H1 (cell line): ENCODE measurements around the gene INPP4B. TPM values are rescaled to one million over a fixed set of nuclear protein-coding genes. Genes with fewer than 3 reads are reported as not detected.

ENCODE experiments used
- CTCF ChIA-PET: fragments of 300-600 bp; sonication (Branson Sonifier 250); formaldehyde crosslinking; loops from one replicate; lab custom pipeline; 2021; ENCODE audit not compliant: partially characterized antibody; lab: Charles Lee
- POLR2A ChIA-PET: fragments of 300-600 bp; sonication (Branson Sonifier 250); formaldehyde crosslinking; loops from one replicate; lab custom pipeline; 2021; ENCODE audit warnings: inconsistent platforms; ENCODE audit not compliant: partially characterized antibody; lab: Charles Lee
- DNase-seq, 2 experiments: peaks; one replicate each; pipeline versions ENCODE4 v3.0.0 to v3.0.0-alpha.2; 2010 to 2022; ENCODE audit warnings: low spot score in 2 of 2, low read depth in 1 of 2, mixed read lengths in 1 of 2
- FAIRE-seq: peaks from 2 replicates; lab custom pipeline; 2011; peaks lifted over from hg19 to GRCh38; lab: Jason Lieb, UNC
- H2AFZ ChIP-seq: 2 replicates; pipeline ENCODE4 v1.8.1; 2012; ENCODE audit warnings: low read length, inconsistent platforms
- H2AK5ac ChIP-seq: 2 replicates; pipeline ENCODE4 v1.6.1; 2013; ENCODE audit warnings: low read depth, low read length
- H2BK120ac ChIP-seq: replicated peaks from 2 replicates; pipeline ENCODE3; 2013; ENCODE audit warnings: low read depth, low read length, inconsistent platforms
- H2BK12ac ChIP-seq: 2 replicates; pipeline ENCODE4 v1.6.1; 2013; ENCODE audit warnings: low read depth, low read length
- H2BK15ac ChIP-seq: 2 replicates; pipeline ENCODE4 v1.6.1; 2013; ENCODE audit warnings: low read length
- H2BK20ac ChIP-seq: 2 replicates; pipeline ENCODE4 v1.6.1; 2013; ENCODE audit warnings: low read length
- H2BK5ac ChIP-seq: 2 replicates; pipeline ENCODE4 v1.6.1; 2013; ENCODE audit warnings: low read depth, low read length
- H3K14ac ChIP-seq: 2 replicates; pipeline ENCODE4 v1.6.1; 2013; ENCODE audit warnings: inconsistent platforms; ENCODE audit not compliant: insufficient read length
- H3K18ac ChIP-seq: 2 replicates; pipeline ENCODE4 v1.6.1; 2013; ENCODE audit warnings: low read length; ENCODE audit errors: extremely low read depth
- H3K23ac ChIP-seq: 2 replicates; pipeline ENCODE4 v1.6.1; 2013; ENCODE audit warnings: inconsistent platforms; ENCODE audit not compliant: insufficient read length
- H3K23me2 ChIP-seq: 2 replicates; pipeline ENCODE4 v1.6.1; 2013; ENCODE audit warnings: low read depth, low read length
- H3K27ac ChIP-seq: 2 replicates; pipeline ENCODE4 v1.6.1; 2011; ENCODE audit warnings: low read depth, low read length, inconsistent platforms
- H3K27me3 ChIP-seq, 4 experiments: replicated peaks in 1 of 4; 1 replicate in 1 of 4; 2 replicates in 3 of 4; pipeline versions ENCODE4 v1.6.1 to v1.8.1; 2011 to 2013; ENCODE audit warnings: low read length in 3 of 4, mild to moderate bottlenecking in 3 of 4, inconsistent platforms in 2 of 4, mixed read lengths in 2 of 4, moderate library complexity in 1 of 4; ENCODE audit not compliant: control insufficient read depth in 3 of 4, insufficient read depth in 3 of 4; ENCODE audit errors: extremely low read depth in 1 of 4
- H3K36me3 ChIP-seq, 4 experiments: 2 replicates each; pipeline versions ENCODE4 v1.6.1 to v1.8.1; 2011 to 2013; ENCODE audit warnings: mild to moderate bottlenecking in 4 of 4, low read length in 3 of 4, moderate library complexity in 2 of 4, control low read depth in 1 of 4, inconsistent platforms in 1 of 4; ENCODE audit not compliant: insufficient read depth in 4 of 4, control insufficient read depth in 2 of 4
- H3K4ac ChIP-seq: replicated peaks from 2 replicates; pipeline ENCODE3; 2013; ENCODE audit warnings: low read length, low read depth, mixed read lengths, inconsistent platforms; ENCODE audit not compliant: insufficient read length
- H3K4me1 ChIP-seq, 4 experiments: replicated peaks in 1 of 4; 1 replicate in 1 of 4; 2 replicates in 3 of 4; pipeline versions ENCODE4 v1.6.1 to v1.8.1; 2011 to 2013; ENCODE audit warnings: low read length in 3 of 4, inconsistent platforms in 2 of 4, mixed read lengths in 1 of 4; ENCODE audit not compliant: insufficient read depth in 4 of 4, control insufficient read depth in 3 of 4
- H3K4me2 ChIP-seq, 2 experiments: 2 replicates each; pipeline versions ENCODE4 v1.6.1 to v1.8.1; 2011 to 2013; ENCODE audit warnings: low read depth in 2 of 2, low read length in 2 of 2, control low read depth in 1 of 2, inconsistent platforms in 1 of 2, mild to moderate bottlenecking in 1 of 2; ENCODE audit not compliant: insufficient read depth in 1 of 2
- H3K4me3 ChIP-seq, 4 experiments: fragments of 200-600, 300-600 bp in 1 of 4; sonication (generic), shearing (Covaris generic), sonication (Bioruptor Twin) in 1 of 4; 2 replicates each; pipeline versions ENCODE4 v1.5.1 to v1.8.1; 2011 to 2016; ENCODE audit warnings: low read length in 4 of 4, low read depth in 3 of 4, control low read depth in 2 of 4, inconsistent platforms in 2 of 4, mild to moderate bottlenecking in 2 of 4, mixed read lengths in 1 of 4, moderate library complexity in 1 of 4; ENCODE audit not compliant: insufficient read depth in 2 of 4; ENCODE audit errors: extremely low read depth in 1 of 4
- H3K56ac ChIP-seq: replicated peaks from 2 replicates; pipeline ENCODE3; 2013; ENCODE audit warnings: low read depth, mild to moderate bottlenecking, mixed read lengths, low read length, inconsistent platforms; ENCODE audit not compliant: insufficient read length
- H3K79me1 ChIP-seq: 2 replicates; pipeline ENCODE4 v1.6.1; 2013; ENCODE audit warnings: low read depth, low read length, control low read depth
- H3K79me2 ChIP-seq, 2 experiments: 2 replicates each; pipeline versions ENCODE4 v1.6.1 to v1.8.1; 2012 to 2013; ENCODE audit warnings: low read length in 2 of 2, mild to moderate bottlenecking in 2 of 2, inconsistent platforms in 1 of 2; ENCODE audit not compliant: insufficient read depth in 2 of 2, control insufficient read depth in 1 of 2
- H3K9ac ChIP-seq, 4 experiments: replicated peaks in 1 of 4; 1 replicate in 1 of 4; 2 replicates in 3 of 4; pipeline versions ENCODE4 v1.6.1 to v1.8.1; 2011 to 2013; ENCODE audit warnings: low read depth in 3 of 4, low read length in 3 of 4, control low read depth in 2 of 4, mild to moderate bottlenecking in 2 of 4, moderate library complexity in 2 of 4, inconsistent platforms in 1 of 4; ENCODE audit errors: extremely low read depth in 1 of 4
- H3K9me3 ChIP-seq, 2 experiments: 2 replicates each; pipeline versions ENCODE4 v1.6.1 to v1.8.1; 2012 to 2013; ENCODE audit warnings: mild to moderate bottlenecking in 2 of 2, moderate library complexity in 2 of 2, control low read depth in 1 of 2, inconsistent platforms in 1 of 2, low read depth in 1 of 2, low read length in 1 of 2, mixed read lengths in 1 of 2; ENCODE audit not compliant: insufficient read depth in 2 of 2
- H4K20me1 ChIP-seq, 2 experiments: replicated peaks in 1 of 2; 2 replicates each; pipeline versions ENCODE3 to v1.8.1; 2011 to 2013; ENCODE audit warnings: inconsistent platforms in 2 of 2, low read length in 2 of 2, mild to moderate bottlenecking in 1 of 2; ENCODE audit not compliant: insufficient read depth in 2 of 2, control insufficient read depth in 1 of 2
- H4K5ac ChIP-seq: 2 replicates; pipeline ENCODE4 v1.6.1; 2013; ENCODE audit warnings: low read length, low read depth, mixed read lengths, inconsistent platforms; ENCODE audit not compliant: insufficient read length
- H4K8ac ChIP-seq: 2 replicates; pipeline ENCODE4 v1.8.0; 2013; ENCODE audit warnings: mild to moderate bottlenecking, moderate library complexity, low read length, inconsistent platforms; ENCODE audit not compliant: insufficient read depth; ENCODE audit errors: extremely low read depth
- H4K91ac ChIP-seq: replicated peaks from 2 replicates; pipeline ENCODE3; 2013; ENCODE audit warnings: low read length, mixed read lengths, inconsistent platforms; ENCODE audit not compliant: insufficient read length
- BACH1 ChIP-seq: IDR thresholded peaks from 2 replicates; pipeline ENCODE4 v1.6.1; 2012; ENCODE audit warnings: low read length, improper control_type of control experiment
- CHD2 ChIP-seq: IDR thresholded peaks from 2 replicates; pipeline ENCODE4 v1.6.1; 2012; ENCODE audit warnings: low read length, improper control_type of control experiment
- EP300 ChIP-seq, 2 experiments: IDR thresholded peaks; 1 replicate in 1 of 2; 2 replicates in 1 of 2; pipeline ENCODE4 v1.6.1; 2011 to 2012; ENCODE audit warnings: low read depth in 2 of 2, low read length in 2 of 2, mild to moderate bottlenecking in 2 of 2, borderline replicate concordance in 1 of 2, inconsistent platforms in 1 of 2, moderate library complexity in 1 of 2
- POLR2AphosphoS5 ChIP-seq: IDR thresholded peaks from 2 replicates; pipeline ENCODE4 v1.6.1; 2011; ENCODE audit warnings: low read depth, low read length
- POU5F1 ChIP-seq: IDR thresholded peaks from 2 replicates; pipeline ENCODE4 v1.6.1; 2011; ENCODE audit warnings: low read depth, mild to moderate bottlenecking, low read length, moderate library complexity
- RAD21 ChIP-seq, 2 experiments: IDR thresholded peaks in 1 of 2; conservative IDR thresholded peaks in 1 of 2; 2 replicates each; pipeline ENCODE4 v1.6.1; 2011; ENCODE audit warnings: low read depth in 2 of 2, low read length in 2 of 2, improper control_type of control experiment in 1 of 2, inconsistent platforms in 1 of 2, mild to moderate bottlenecking in 1 of 2, moderate library complexity in 1 of 2
- RXRA ChIP-seq: IDR thresholded peaks from 2 replicates; pipeline ENCODE4 v1.6.1; 2011; ENCODE audit warnings: low read depth, mild to moderate bottlenecking, low read length, moderate library complexity; ENCODE audit not compliant: insufficient read depth
- SAP30 ChIP-seq: fragments of 300-600 bp; sonication (generic); IDR thresholded peaks from 2 replicates; pipeline ENCODE4 v1.7.1; 2012; ENCODE audit warnings: low read length, moderate library complexity, mild to moderate bottlenecking, inconsistent platforms; ENCODE audit not compliant: insufficient read depth, insufficient replicate concordance
- SIN3A ChIP-seq, 2 experiments: IDR thresholded peaks in 1 of 2; conservative IDR thresholded peaks in 1 of 2; 2 replicates each; pipeline ENCODE4 v1.6.1; 2011 to 2012; ENCODE audit warnings: low read length in 2 of 2, improper control_type of control experiment in 1 of 2, low read depth in 1 of 2, mild to moderate bottlenecking in 1 of 2
- SIX5 ChIP-seq: IDR thresholded peaks from 2 replicates; pipeline ENCODE4 v1.6.1; 2011; ENCODE audit warnings: mild to moderate bottlenecking, low read depth, low read length
- SP2 ChIP-seq: IDR thresholded peaks from 2 replicates; pipeline ENCODE4 v1.6.1; 2012; ENCODE audit warnings: mild to moderate bottlenecking, low read length, inconsistent platforms
- SUZ12 ChIP-seq: fragments of 200-600 bp; sonication (generic); IDR thresholded peaks from 2 replicates; pipeline ENCODE4 v1.6.1; 2012; ENCODE audit warnings: mild to moderate bottlenecking, inconsistent platforms, low read length, moderate library complexity, mixed read lengths
- TEAD4 ChIP-seq: IDR thresholded peaks from 2 replicates; pipeline ENCODE4 v1.6.1; 2012; ENCODE audit warnings: low read depth, low read length, inconsistent platforms, mixed read lengths
- YY1 ChIP-seq: IDR thresholded peaks from 2 replicates; pipeline ENCODE4 v1.6.1; 2011; ENCODE audit warnings: low read depth, mild to moderate bottlenecking, low read length
- polyA plus RNA-seq, 7 experiments: library from polyadenylated mRNA; depleted of rRNA in 3 of 7; stranded (reverse) in 5 of 7; unstranded in 2 of 7; fragments of >200 nt in 5 of 7; fragments of 200-250 nt in 2 of 7; gene quantifications; 1 replicate in 5 of 7; 2 replicates in 1 of 7; 4 replicates in 1 of 7; pipeline versions ENCODE4 v1.2.1 to v1.2.3, GENCODE V29; 2011 to 2013; ENCODE audit warnings: missing spikeins in 2 of 7, mixed read lengths in 2 of 7
- total RNA-seq: library from RNA; stranded (reverse); fragmentation: NEBNext Ultra II Directional; extraction: Animal tissue kit (Norgen Biotek cat#: 25700); gene quantifications from 2 replicates; pipeline ENCODE4 v1.2.1, GENCODE V29; 2021
- TF ChIP-seq, protein P1 (sequence below): IDR thresholded peaks from 2 replicates; pipeline ENCODE4 v1.6.1; 2012; ENCODE audit warnings: inconsistent platforms

Gene INPP4B
- total and polyA plus RNA-seq, 2 of the 8 experiments (the other 6 are each of a cell fraction or from before 2014, with no cell fraction given) = 0.11 to 0.54 TPM

- no peak overlapping the region for H3K4ac ChIP-seq
- no peak overlapping the region for H3K4me2 ChIP-seq
- no peak overlapping the region for H4K91ac ChIP-seq
- H3K27ac ChIP-seq = no peak overlapping the region
- no peaks in the 10 kb centered on the region for H3K4me1 ChIP-seq
- no peak overlapping the region for H2BK12ac ChIP-seq
- FAIRE-seq (no peak), DNase-seq (no peak)
- CTCF ChIA-PET = no interaction called here
- no peak overlapping the region for H2BK15ac ChIP-seq
- H4K20me1 ChIP-seq = no peaks in the 10 kb centered on the region
- no peak overlapping the region for H2BK20ac ChIP-seq
- no peak overlapping the region for H3K14ac ChIP-seq
- H3K27me3 ChIP-seq = 0 out of 7 replicates have a peak, but pooled peaks cover 0 to 3% (median 0%) of the 10 kb centered on the region in 4 experiments
- no peak overlapping the region for H3K4me3 ChIP-seq
- H3K79me1 ChIP-seq = no peaks in the 10 kb centered on the region
- H3K56ac ChIP-seq = no peak overlapping the region
- no peaks in the 10 kb centered on the region for H3K36me3 ChIP-seq
- H3K79me2 ChIP-seq = no peaks in the 10 kb centered on the region
- no peak overlapping the region for H2BK120ac ChIP-seq
- no peak overlapping the region for H2AFZ ChIP-seq
- no peak overlapping the region for H4K8ac ChIP-seq
- H4K5ac ChIP-seq = no peak overlapping the region
- no peak overlapping the region for H3K9ac ChIP-seq
- H3K23ac ChIP-seq = no peak overlapping the region
- no peak overlapping the region for H3K18ac ChIP-seq
- POLR2A ChIA-PET = no interaction called here
- no peaks in the 10 kb centered on the region; the same call in 1 of the 2 replicates for H3K23me2 ChIP-seq
- no peak overlapping the region for H2AK5ac ChIP-seq
- H3K9me3 ChIP-seq = no peaks in the 10 kb centered on the region
- H2BK5ac ChIP-seq = no peak overlapping the region
- TF ChIP-seq SIN3A (conservative IDR thresholded peaks at IDR 0.05 in 1 of 2, IDR thresholded peaks at IDR 0.05 in 1 of 2; ENCODE audit: low read depth in 1 of 2, low read length in 2 of 2) (no peak), SUZ12 (no peak), SP2 (no peak), RAD21 (IDR thresholded peaks at IDR 0.05 in 1 of 2, conservative IDR thresholded peaks at IDR 0.05 in 1 of 2; ENCODE audit: low read depth in 2 of 2, low read length in 2 of 2) (no peak), RXRA (no peak), SIX5 (no peak), YY1 (no peak), CHD2 (no peak), BACH1 (no peak), POLR2AphosphoS5 (no peak), SAP30 (no peak), POU5F1 (no peak), TEAD4 (no peak), EP300 (IDR thresholded peaks at IDR 0.05; ENCODE audit: borderline replicate concordance in 1 of 2, low read depth in 2 of 2, low read length in 2 of 2) (no peak)
- TF ChIP-seq, protein P1, sequence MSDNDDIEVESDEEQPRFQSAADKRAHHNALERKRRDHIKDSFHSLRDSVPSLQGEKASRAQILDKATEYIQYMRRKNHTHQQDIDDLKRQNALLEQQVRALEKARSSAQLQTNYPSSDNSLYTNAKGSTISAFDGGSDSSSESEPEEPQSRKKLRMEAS = no peak
Measured at GRCh38 chr4:142700531-142700930, 145.6 kb downstream of the INPP4B start.
